HG02623 (cell line): ENCODE measurements around the gene MORN1.

ENCODE experiments used
- ATAC-seq: cut with Tn5 transposase; IDR thresholded peaks from one replicate; pipeline ENCODE4 v1.9.1; 2021; ENCODE audit warnings: moderate library complexity; ENCODE audit not compliant: unreplicated experiment

The MORN1 gene

DNA sequence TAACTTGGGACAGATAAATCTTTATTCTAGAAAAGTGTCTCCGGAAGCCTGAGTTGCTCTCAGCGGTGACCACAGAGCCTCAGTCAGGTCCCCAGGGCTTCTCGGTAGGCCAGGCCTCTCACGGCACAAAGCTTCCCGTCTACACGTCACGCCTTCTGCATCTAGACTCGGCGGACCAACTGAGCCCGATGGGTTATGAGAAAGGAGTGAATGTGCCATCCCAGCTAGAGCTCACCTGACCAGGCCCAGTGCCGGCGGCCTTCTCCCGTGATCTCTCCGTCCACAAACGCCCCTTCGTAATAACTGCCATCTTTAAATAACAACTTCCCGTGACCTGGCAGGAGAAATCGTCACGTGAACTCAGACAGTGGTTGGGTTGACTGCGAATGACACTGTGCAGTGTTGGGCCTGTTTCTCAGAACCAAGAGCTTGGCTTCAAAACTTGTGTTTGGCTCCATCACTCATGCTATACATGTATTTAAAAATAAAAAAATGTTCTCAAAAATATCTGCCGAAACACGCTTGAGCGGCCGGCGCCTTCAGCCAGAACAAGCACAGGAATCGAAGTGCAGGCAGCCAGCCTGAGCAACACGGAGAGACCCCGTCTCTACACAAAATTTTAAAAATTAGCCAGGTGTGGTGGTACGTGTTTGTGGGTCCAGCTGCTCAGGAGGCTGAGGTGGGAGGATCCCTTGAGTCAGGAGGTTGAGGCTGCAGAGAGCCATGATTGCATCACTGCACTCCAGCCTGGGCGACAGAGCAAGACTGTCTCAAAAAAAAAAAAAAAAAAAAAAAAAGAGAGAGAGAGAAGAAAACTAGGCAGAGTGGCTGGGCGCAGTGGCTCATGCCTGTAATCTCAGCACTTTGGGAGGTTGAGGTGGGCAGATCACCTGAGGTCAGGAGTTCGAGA lies 3.1 kb downstream of the MORN1 start:
- ATAC-seq: no peak

DNA sequence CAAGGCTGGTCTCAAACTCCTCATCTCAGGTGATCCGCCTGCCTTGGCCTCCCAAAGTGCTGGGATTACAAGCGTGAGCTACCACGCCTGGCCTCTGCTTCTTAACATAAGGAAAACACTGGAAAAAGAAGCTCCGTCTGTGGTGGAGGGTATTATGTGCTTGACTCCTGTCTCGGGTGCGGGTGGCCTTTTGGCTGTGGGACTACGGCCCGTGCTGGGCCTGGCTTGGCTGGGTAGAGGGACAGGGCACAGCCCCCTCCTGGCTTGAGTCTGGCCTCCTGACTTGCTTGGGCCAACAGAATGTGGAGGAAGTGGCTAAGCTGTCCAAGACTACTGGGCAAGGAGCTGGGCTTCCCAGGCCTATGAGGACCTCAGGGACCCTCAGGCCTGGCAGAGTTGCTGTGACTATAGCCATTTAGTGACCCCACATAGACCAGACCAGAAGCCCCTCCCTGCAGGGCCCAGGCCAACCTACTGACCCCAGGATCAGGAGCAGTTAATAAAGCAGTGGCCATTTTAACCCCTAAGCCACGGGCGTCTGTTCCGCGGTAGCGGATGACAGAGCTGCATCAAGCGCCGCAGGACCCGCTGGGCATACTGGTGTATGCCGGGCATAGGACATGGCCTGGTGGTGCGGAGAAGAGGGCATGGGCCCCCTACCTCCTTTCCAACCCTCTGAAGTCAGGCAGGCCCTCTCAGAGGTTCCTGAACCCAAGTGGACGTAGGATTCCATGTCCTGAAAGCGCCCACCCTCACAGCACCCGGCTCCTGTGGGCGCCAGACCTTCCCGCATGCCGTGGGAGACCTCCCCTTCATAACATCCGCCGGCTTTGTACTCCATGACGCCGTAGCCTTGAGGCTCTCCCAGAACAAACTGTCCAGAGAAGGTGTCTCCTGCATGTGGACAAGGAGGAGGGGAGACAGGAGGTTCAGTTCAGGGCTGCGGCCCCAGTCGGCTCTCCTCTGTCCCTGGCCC lies 4.4 kb downstream of the MORN1 start:
- no peak for ATAC-seq

DNA sequence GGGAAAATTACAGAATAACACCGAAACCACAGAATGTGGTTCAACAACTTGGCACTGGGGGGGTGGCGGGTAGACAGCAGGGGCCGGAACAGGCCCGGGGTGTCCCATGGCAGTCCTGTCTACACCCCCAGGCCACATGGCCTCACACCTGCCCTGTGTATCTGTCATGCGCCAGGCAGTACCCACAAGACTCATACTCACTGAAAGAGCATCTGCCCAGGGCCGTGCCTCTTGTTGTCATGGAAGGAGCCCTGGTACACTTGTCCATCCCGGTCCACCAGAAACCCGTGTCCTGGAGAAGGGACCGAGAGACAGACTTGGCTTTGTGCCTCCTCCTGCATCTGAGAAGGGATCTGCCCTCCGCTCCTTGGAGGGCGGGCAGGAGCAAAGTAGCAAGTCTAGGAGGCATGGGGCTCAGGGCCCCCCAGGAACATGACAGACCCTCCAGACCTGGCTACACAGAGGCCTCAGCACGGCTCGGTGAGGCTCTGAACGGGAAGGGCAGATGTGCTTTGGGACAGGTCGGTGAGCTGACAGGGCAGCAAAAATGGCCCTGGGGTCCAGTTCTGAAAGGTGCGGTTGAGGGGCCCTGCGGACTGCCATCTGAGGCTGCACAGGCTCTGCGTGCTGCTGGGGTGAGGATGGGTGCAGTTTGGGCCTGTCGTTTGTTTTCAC lies 5.6 kb downstream of the MORN1 start:
- ATAC-seq: no peak

GRCh38 chr1:2384941-2385481 lies 6.3 kb downstream of the MORN1 start:
- ATAC-seq: no peak

GRCh38 chr1:2384130-2384860 lies 7.1 kb downstream of the MORN1 start:
- ATAC-seq: no peak

GRCh38 chr1:2383576-2383975 lies 7.8 kb downstream of the MORN1 start:
- ATAC-seq: no peak

- ATAC-seq: no peak
Observed at GRCh38 chr1:2382621-2383361, 8.6 kb downstream of the MORN1 start.

GRCh38 chr1:2381741-2382620 lies 9.4 kb downstream of the MORN1 start:
- no peak for ATAC-seq

DNA sequence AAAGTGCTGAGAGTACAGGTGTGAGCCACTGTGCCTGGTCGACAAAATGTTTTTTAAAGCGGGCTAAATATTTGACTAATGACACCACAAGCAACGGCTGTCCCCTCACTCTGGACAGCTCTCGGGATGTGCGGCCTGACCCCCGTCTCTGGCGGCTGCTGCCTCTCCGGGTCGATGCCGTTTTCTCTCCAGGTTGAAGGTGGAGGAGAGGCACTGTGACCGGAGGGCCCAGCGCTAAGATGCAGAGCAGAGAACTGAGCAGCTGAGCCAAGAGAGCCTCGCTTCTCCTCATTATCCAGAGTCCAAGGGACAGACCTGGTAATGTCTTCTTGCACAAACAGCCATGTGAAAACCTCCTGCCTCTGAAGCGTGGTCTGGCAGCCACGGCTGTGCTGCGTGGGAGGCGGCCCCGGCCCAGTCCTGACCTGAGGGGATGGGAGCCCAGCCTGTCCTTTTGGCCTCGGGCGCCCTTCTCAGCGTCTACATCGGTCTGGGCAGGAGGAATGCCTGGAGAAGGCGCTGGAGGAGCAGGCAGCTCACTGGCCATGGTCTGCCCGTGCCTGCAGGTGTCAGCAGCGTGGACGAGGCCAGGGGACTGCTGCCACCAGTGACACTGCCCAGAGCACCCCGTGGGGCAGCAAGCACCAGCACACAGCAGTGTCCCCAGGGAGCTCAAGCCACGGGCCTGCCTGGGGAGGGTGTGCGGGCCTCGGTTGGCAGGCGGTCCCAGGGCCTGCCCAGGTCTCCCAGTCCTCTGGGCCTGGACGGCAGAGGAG lies 10.3 kb downstream of the MORN1 start:
- ATAC-seq: no peak

- no peak for ATAC-seq
Observed at GRCh38 chr1:2379733-2380404, 11.5 kb downstream of the MORN1 start.

DNA sequence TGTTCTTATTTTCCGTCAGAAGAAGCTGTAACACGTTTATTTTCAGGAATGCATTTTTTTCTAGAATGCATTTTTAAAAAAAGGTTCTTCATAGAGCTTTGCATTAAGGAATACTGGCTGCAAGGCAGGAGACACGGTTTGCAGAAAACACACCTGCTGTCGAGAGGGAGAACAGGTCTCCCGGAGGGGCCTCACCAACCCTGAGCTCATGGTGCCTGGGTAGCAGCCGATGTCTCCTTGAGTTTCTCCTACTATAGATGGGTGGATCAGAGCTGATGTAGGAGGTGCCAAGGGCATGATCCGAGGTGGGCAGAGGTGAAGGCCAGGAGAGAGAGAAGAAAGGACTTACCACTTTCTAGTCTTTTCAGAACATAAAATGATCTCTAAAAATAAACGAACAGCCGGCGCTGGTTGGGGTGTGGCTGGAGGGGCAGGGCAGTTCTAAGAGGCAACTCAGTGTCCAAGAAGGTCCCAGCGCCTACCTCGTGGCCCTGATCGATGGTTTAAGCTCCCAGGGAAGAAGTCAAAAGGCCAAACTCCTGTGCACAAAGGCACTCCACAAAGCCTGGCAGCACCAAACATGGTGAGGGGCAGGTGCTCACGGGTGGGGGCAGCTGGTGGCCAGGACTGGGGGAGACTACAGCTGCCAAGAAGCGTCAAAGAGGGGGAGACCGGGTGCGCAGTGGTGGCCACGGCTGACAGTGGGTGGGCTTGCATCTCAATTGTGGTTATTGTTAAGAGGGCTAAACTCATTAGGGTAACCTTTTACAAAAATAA lies 12.2 kb downstream of the MORN1 start:
- no peak for ATAC-seq

GRCh38 chr1:2378441-2378851 lies 12.9 kb downstream of the MORN1 start:
- ATAC-seq: no peak

DNA sequence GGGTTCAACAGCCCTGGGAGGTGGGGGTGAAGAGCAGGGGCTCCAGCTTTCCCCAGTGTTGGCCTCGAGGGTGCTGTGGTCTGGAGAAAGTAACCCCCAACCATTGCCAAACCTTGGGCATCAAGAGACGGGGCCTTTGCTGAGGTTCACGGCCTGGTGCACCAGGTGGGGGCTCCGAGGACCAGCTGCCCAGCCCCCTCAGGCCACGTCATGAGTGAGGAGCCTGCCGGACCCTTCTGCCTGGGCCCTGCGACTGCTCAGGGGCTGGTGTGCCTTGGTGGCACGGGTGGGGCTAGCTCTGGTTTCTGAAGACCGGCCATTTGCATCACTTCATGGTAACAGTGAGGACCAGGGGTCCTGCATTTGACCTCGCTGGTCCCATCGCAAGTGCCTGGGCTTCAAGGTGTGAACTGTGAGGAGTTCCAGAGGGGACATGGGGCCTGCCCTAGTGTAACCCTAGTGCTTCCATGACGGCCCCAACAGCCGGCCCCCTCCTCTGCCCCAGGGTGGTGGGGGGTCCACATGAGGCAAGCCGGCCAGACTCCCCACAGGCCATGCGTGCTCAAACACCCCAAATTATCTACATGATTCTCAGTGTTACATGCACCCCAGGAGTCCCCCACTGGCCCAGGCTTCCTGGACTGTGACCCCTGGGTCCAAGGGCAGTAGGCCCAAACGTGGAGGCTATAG lies 13.5 kb downstream of the MORN1 start:
- no peak for ATAC-seq

DNA sequence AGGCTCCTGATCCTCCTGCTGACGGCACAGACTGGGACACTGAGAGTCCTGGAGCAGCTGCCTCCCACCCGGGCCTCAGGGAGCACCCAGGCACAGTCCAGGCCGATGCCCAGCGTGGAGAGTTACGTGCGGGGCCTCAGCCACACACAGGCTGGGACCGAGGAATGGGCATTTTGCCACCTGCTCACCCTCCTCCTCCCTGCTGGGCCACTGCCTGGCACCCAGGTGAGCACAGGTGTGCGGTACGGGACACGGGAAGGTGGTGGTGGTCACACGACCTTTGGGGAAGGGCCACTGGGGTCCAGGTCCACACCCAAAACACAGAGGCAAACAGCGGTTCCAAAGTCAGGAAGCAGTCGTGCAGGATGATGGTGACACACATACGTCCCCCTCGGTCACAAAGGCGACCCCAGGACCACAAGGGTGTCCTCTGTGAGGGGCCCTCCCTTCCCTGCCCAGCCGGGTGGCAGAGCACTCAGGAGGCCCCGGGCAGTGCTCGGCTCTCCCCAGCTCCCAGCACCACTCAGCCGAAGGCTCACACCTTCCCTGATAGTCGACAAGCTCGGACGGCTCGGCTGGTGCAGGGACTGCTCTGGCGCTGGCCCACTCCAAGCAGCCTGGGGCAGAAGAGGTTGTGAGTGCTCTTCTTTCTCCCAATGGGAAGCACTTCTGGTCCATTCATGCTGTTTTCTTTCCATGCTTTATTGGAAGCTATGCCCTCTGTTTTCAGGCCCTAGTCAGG lies 14.3 kb downstream of the MORN1 start:
- no peak for ATAC-seq

GRCh38 chr1:2376261-2376741 lies 15.1 kb downstream of the MORN1 start:
- no peak for ATAC-seq
